Dermis lymphatic vessel endothelial cell (primary cell): ENCODE data around the gene HMBS. TPM values are rescaled to one million over a fixed set of nuclear protein-coding genes. Genes with fewer than 3 reads are reported as not detected.

Source experiments
- total RNA-seq: library from RNA; depleted of rRNA; stranded (reverse); fragments of >200 nt; gene quantifications from 2 replicates; pipeline ENCODE4 v1.2.1, GENCODE V29; 2014

HMBS gene
- total RNA-seq = 3.3 and 4.0 TPM in 2 replicates

GRCh38 chr11:119084663-119085436 is at the start of gene HMBS:
HMBS (plus strand) TSS chr11:119084881; CDS start chr11:119085034, 153 bp downstream.

GRCh38 chr11:119057000-119057769 is 27.5 kb upstream of the HMBS start, which contains the start of gene HYOU1:
HYOU1 (minus strand) TSS chr11:119057205; CDS start chr11:119056160, 1,045 bp downstream.

GRCh38 chr11:119067371-119068222 is 17.1 kb upstream of the HMBS start, which contains the start of gene VPS11:
VPS11 (plus strand) TSS chr11:119067818; CDS start chr11:119067824, 6 bp downstream.

GRCh38 chr11:119101759-119102423 is 17.2 kb downstream of the HMBS start, which contains the start of gene DPAGT1:
DPAGT1 (minus strand) TSS chr11:119101853; CDS start chr11:119101655, 198 bp downstream.

GRCh38 chr11:119106564-119107537 is 22.2 kb downstream of the HMBS start, which contains the start of gene C2CD2L:
C2CD2L (plus strand) TSS chr11:119107344; CDS start chr11:119107742, 398 bp downstream.

GRCh38 chr11:119121008-119121810 is 36.5 kb downstream of the HMBS start, which contains the start of gene HINFP:
HINFP (plus strand) TSS chr11:119121580; CDS start chr11:119126945, 5,365 bp downstream.

Other genes with a start within 250 kb of the HMBS start
- not detected in 2 replicates for gene CXCR5, start 201.0 kb upstream of the HMBS start, total RNA-seq
- 5.1 and 5.5 TPM in 2 replicates for gene BCL9L, start 159.0 kb upstream of the HMBS start, total RNA-seq
- gene UPK2, start 128.6 kb upstream of the HMBS start, total RNA-seq = not detected in 2 replicates
- not detected in 2 replicates for gene FOXR1, start 113.1 kb upstream of the HMBS start, total RNA-seq
- 8.9 and 9.3 TPM in 2 replicates for gene CENATAC, start 86.7 kb upstream of the HMBS start, total RNA-seq
- gene RPS25, start 66.5 kb upstream of the HMBS start, total RNA-seq = 631 and 888 TPM in 2 replicates
- gene TRAPPC4, start 66.1 kb upstream of the HMBS start, total RNA-seq = 66.1 and 89.7 TPM in 2 replicates
- gene SLC37A4, start 54.0 kb upstream of the HMBS start, total RNA-seq = 13.2 and 13.8 TPM in 2 replicates
- gene HYOU1, start 27.7 kb upstream of the HMBS start, total RNA-seq = 199 and 221 TPM in 2 replicates
- 27.8 and 30.6 TPM in 2 replicates for gene VPS11, start 17.1 kb upstream of the HMBS start, total RNA-seq
- 12.7 and 13.8 TPM in 2 replicates for gene DPAGT1, start 17.0 kb downstream of the HMBS start, total RNA-seq
- 2.4 and 3.6 TPM in 2 replicates for gene C2CD2L, start 22.5 kb downstream of the HMBS start, total RNA-seq
- gene HINFP, start 36.7 kb downstream of the HMBS start, total RNA-seq = 13.4 and 14.2 TPM in 2 replicates
- under 0.01 TPM in 2 replicates for gene ABCG4, start 64.2 kb downstream of the HMBS start, total RNA-seq
- 9.5 and 11.1 TPM in 2 replicates for gene NLRX1, start 83.8 kb downstream of the HMBS start, total RNA-seq
- 0.17 TPM in 1 of 2 replicates, not detected in the other for gene NHERF4, start 100.6 kb downstream of the HMBS start, total RNA-seq
- gene CBL, start 121.5 kb downstream of the HMBS start, total RNA-seq = 8.1 and 8.8 TPM in 2 replicates
- 17.2 and 35.5 TPM in 2 replicates for gene MCAM, start 232.2 kb downstream of the HMBS start, total RNA-seq
- 2.1 and 2.3 TPM in 2 replicates for gene RNF26, start 249.6 kb downstream of the HMBS start, total RNA-seq